Neuronal stem cell (in vitro differentiated cells): ENCODE measurements around the gene CEACAM8.

Source experiments
- DNase-seq: peaks from one replicate; pipeline ENCODE4 v3.0.0-alpha.2; 2013; ENCODE audit warnings: low spot score
- H2AFZ ChIP-seq: one replicate; pipeline ENCODE4 v1.6.1; 2013; ENCODE audit warnings: mild to moderate bottlenecking, low read length, inconsistent platforms
- H2AK5ac ChIP-seq: 2 replicates; pipeline ENCODE4 v1.6.1; 2013; ENCODE audit warnings: low read depth, mild to moderate bottlenecking, inconsistent platforms, low read length, moderate library complexity, mixed read lengths
- H2BK120ac ChIP-seq: 2 replicates; pipeline ENCODE4 v1.6.1; 2013; ENCODE audit warnings: low read depth, mild to moderate bottlenecking, inconsistent platforms, low read length, moderate library complexity, mixed read lengths
- H2BK12ac ChIP-seq: one replicate; pipeline ENCODE4 v1.6.1; 2013; ENCODE audit warnings: low read length, inconsistent platforms
- H2BK15ac ChIP-seq: 2 replicates; pipeline ENCODE4 v1.6.1; 2013; ENCODE audit warnings: mild to moderate bottlenecking, low read length, inconsistent platforms, mixed read lengths
- H2BK5ac ChIP-seq: one replicate; pipeline ENCODE4 v1.6.1; 2013; ENCODE audit warnings: inconsistent platforms, mild to moderate bottlenecking, low read length, moderate library complexity
- H3K14ac ChIP-seq: one replicate; pipeline ENCODE4 v1.6.1; 2013; ENCODE audit warnings: low read length, inconsistent platforms
- H3K18ac ChIP-seq: 2 replicates; pipeline ENCODE4 v1.6.1; 2013; ENCODE audit warnings: low read length, inconsistent platforms
- H3K23ac ChIP-seq: 2 replicates; pipeline ENCODE4 v1.6.1; 2013; ENCODE audit warnings: low read depth, mild to moderate bottlenecking, mixed read lengths, low read length, inconsistent platforms; ENCODE audit not compliant: poor library complexity
- H3K27ac ChIP-seq: replicated peaks from 3 replicates; pipeline ENCODE4 v1.5.1; 2013; ENCODE audit warnings: low read length, inconsistent platforms
- H3K27me3 ChIP-seq, 3 experiments: 2 replicates each; pipeline ENCODE4 v1.6.1; 2013; ENCODE audit warnings: low read length in 3 of 3, mild to moderate bottlenecking in 2 of 3, inconsistent platforms in 1 of 3, low read depth in 1 of 3, mixed read lengths in 1 of 3, moderate library complexity in 1 of 3; ENCODE audit not compliant: control insufficient read depth in 3 of 3, insufficient read depth in 3 of 3
- H3K36me3 ChIP-seq, 2 donors: replicated peaks in 1 of 2; 2 replicates each; pipeline ENCODE4 v1.6.1; 2013; ENCODE audit warnings: low read length in 2 of 2; ENCODE audit not compliant: control insufficient read depth in 2 of 2, insufficient read depth in 2 of 2
- H3K4ac ChIP-seq: 2 replicates; pipeline ENCODE4 v1.6.1; 2013; ENCODE audit warnings: inconsistent platforms, mild to moderate bottlenecking, low read length, moderate library complexity
- H3K4me1 ChIP-seq, 2 donors: 1 replicate in 1 of 2; 2 replicates in 1 of 2; pipeline ENCODE4 v1.6.1; 2013; ENCODE audit warnings: low read length in 2 of 2, low read depth in 1 of 2; ENCODE audit not compliant: control insufficient read depth in 2 of 2, insufficient read depth in 1 of 2
- H3K4me2 ChIP-seq: one replicate; pipeline ENCODE4 v1.6.1; 2013; ENCODE audit warnings: mild to moderate bottlenecking, low read length, inconsistent platforms; ENCODE audit not compliant: insufficient read depth, poor library complexity, severe bottlenecking
- H3K4me3 ChIP-seq, 2 donors: 2 replicates each; pipeline ENCODE4 v1.5.1; 2013; ENCODE audit warnings: low read length in 2 of 2, mild to moderate bottlenecking in 2 of 2, inconsistent platforms in 1 of 2, moderate library complexity in 1 of 2
- H3K79me1 ChIP-seq: one replicate; pipeline ENCODE4 v1.6.1; 2013; ENCODE audit warnings: low read depth, mild to moderate bottlenecking, inconsistent platforms, low read length, moderate library complexity
- H3K9ac ChIP-seq: one replicate; pipeline ENCODE4 v1.6.1; 2013; ENCODE audit warnings: mild to moderate bottlenecking, low read depth, low read length, inconsistent platforms; ENCODE audit not compliant: poor library complexity
- H3K9me3 ChIP-seq, 2 donors: replicated peaks in 1 of 2; 2 replicates each; pipeline versions ENCODE3 to v1.6.1; 2013; ENCODE audit warnings: low read length in 2 of 2, mild to moderate bottlenecking in 2 of 2, inconsistent platforms in 1 of 2, low read depth in 1 of 2, mixed read lengths in 1 of 2, moderate library complexity in 1 of 2; ENCODE audit not compliant: control insufficient read depth in 2 of 2, insufficient read depth in 1 of 2
- H4K8ac ChIP-seq: one replicate; pipeline ENCODE4 v1.6.1; 2013; ENCODE audit warnings: low read depth, mild to moderate bottlenecking, inconsistent platforms, low read length, moderate library complexity
- H4K91ac ChIP-seq: one replicate; pipeline ENCODE4 v1.6.1; 2013; ENCODE audit warnings: low read length, low read depth, mild to moderate bottlenecking, inconsistent platforms; ENCODE audit not compliant: poor library complexity
- WGBS, 2 donors: extraction: QIAGEN DNeasy Blood & Tissue Kit; methylation state at CpG; one replicate each; pipeline ENCODE4 v1.1.7; 2013; ENCODE audit warnings: missing lambda C conversion rate in 2 of 2, mixed read lengths in 1 of 2; ENCODE audit not compliant: insufficient read length in 2 of 2, insufficient replicate concordance in 1 of 2; ENCODE audit errors: extremely low coverage in 2 of 2; 5-methylcytosine and 5-hydroxymethylcytosine counted together

Gene CEACAM8

DNA sequence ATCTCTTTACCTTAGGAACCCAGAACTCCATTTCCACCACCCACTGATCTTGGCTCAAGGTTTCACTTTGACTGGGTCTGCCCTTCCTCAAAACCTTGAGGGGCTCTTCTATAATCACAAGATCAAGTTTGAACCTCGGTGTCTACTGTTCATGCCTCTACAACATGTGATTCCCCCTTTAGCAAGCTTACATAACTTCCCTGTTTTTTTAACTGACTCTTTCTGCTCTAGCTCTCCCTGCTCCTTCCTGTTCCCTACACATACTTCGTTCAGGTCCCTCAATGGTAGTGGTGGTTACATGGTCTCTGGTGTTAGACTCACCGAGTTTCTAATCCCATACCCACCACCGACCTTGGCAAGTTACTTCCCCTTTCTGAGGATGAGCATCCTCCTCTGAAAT lies 26.7 kb downstream of the CEACAM8 start:
- no peak overlapping the region for H4K8ac ChIP-seq
- no peak overlapping the region for H3K4me2 ChIP-seq
- H3K9me3 ChIP-seq = no peaks in the 10 kb centered on the region
- H2BK120ac ChIP-seq = no peak overlapping the region
- H3K9ac ChIP-seq = no peak overlapping the region
- no peak overlapping the region for H2AFZ ChIP-seq
- no peak overlapping the region for H2BK12ac ChIP-seq
- no peak overlapping the region for H3K23ac ChIP-seq
- no peaks in the 10 kb centered on the region for H3K36me3 ChIP-seq
- no peak overlapping the region for H3K14ac ChIP-seq
- no peak for DNase-seq
- H2BK5ac ChIP-seq = no peak overlapping the region
- H3K27ac ChIP-seq = no peak overlapping the region
- no peak overlapping the region for H3K4ac ChIP-seq
- peaks cover 0 to 14% (median 0%) of the 10 kb centered on the region in 3 experiments for H3K27me3 ChIP-seq
- H3K4me1 ChIP-seq = no peaks in the 10 kb centered on the region
- no peak overlapping the region for H2AK5ac ChIP-seq
- no peak overlapping the region for H2BK15ac ChIP-seq
- H3K4me3 ChIP-seq = no peak overlapping the region
- H3K79me1 ChIP-seq = no peaks in the 10 kb centered on the region
- H4K91ac ChIP-seq = no peak overlapping the region
- H3K18ac ChIP-seq = no peak overlapping the region
- WGBS, 2 donors = no CpG with 5 or more reads among the region's 4 CpGs

DNA sequence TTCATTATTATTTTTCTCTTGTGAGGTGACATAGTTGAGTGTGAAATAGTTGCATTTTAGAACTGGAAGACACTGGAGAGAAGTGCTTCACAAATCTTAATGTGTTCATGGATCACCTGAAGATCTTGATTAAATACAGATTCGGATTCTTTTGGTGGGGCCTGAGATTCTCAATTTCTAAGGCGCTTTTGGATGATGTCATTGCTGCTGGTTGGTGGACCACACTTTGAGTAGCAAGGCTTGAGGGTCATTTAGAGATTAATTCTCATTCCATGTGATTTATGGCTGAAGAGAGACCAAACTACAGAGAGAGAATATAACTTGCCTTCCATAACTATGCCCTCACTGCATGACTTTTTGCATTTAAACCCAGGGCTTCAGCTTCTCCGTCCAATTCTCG lies 27.2 kb downstream of the CEACAM8 start:
- H3K9me3 ChIP-seq = no peaks in the 10 kb centered on the region

DNA sequence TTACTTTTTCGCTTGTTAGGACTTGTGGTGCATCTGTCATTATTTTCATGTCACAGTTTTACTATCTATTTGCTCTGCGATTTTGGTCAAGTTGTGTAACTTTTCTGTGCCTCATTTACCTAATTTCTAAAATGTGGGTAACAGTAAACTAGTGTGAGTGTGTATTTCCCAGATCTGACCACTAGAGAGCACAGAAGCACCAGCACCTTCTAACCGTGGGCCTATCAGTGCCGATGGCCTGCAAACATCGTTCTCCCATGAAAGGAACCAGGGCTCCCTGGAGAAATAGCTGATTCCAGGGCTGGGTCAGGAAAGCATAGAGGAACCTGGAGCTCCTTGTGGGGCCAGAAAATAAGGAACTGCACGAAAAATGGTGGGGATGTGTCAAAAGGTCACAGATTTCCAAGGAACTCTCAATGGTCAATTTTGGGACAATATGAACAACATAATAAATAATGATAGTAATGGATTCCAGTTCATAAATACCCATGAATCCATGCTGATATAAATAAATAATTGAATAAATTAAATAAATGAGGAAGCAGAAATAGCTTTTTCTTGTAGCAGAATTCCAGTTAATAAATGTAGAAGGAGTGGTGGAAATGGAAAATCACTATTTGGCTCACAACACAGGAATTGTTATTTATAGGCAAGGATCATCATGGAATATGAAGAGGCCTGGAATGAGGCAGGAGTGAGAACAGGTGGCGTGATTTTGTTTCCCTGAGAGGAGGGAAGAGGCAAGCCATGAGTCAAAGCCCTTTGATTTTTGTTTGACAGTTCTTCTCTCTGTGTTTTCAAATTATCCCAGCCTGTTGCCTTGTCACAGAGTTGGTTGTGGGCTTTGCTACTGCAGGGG lies 31.1 kb downstream of the CEACAM8 start:
- Histone ChIP-seq H3K9me3 (no peaks in the 10 kb centered on the region), H2BK12ac (no peak overlapping the region), H3K4me1 (peaks cover 0 to 5% of the 10 kb centered on the region in 2 donors), H3K79me1 (no peaks in the 10 kb centered on the region), H2AFZ (no peak overlapping the region), H2BK120ac (no peak overlapping the region), H2AK5ac (no peak overlapping the region), H3K14ac (no peak overlapping the region), H3K4me2 (no peak overlapping the region), H3K27me3 (peaks cover 0 to 7% (median 0%) of the 10 kb centered on the region in 3 experiments), H4K8ac (no peak overlapping the region), H3K4ac (no peak overlapping the region), H4K91ac (no peak overlapping the region), H3K23ac (no peak overlapping the region), H3K4me3 (peak overlapping the region in 1 of 2 donors; percentile 35), H3K27ac (no peak overlapping the region), H2BK15ac (no peak overlapping the region), H3K9ac (no peak overlapping the region), H3K36me3 (no peaks in the 10 kb centered on the region), H3K18ac (no peak overlapping the region), H2BK5ac (no peak overlapping the region)
- no CpG with 5 or more reads among the region's 7 CpGs for WGBS, 2 donors
- peak; percentile 20 for DNase-seq

More for the DNA sequence above, 27.2 kb downstream of the CEACAM8 start:
- no peak overlapping the region for H3K4me3 ChIP-seq
- H2BK5ac ChIP-seq = no peak overlapping the region
- no peak overlapping the region for H3K18ac ChIP-seq
- H3K4ac ChIP-seq = no peak overlapping the region
- no peak overlapping the region for H4K8ac ChIP-seq
- H3K14ac ChIP-seq = no peak overlapping the region
- no CpG with 5 or more reads among the region's 4 CpGs for WGBS, 2 donors
- no peak overlapping the region for H2AK5ac ChIP-seq
- H3K79me1 ChIP-seq = no peaks in the 10 kb centered on the region
- H3K9ac ChIP-seq = no peak overlapping the region
- no peak overlapping the region for H2AFZ ChIP-seq
- peaks cover 0 to 14% (median 0%) of the 10 kb centered on the region in 3 experiments for H3K27me3 ChIP-seq
- H2BK15ac ChIP-seq = no peak overlapping the region
- no peak overlapping the region for H2BK12ac ChIP-seq
- H3K23ac ChIP-seq = no peak overlapping the region
- H3K4me2 ChIP-seq = no peak overlapping the region
- no peak for DNase-seq
- no peak overlapping the region for H3K27ac ChIP-seq
- H3K36me3 ChIP-seq = no peaks in the 10 kb centered on the region
- no peak overlapping the region for H2BK120ac ChIP-seq
- H4K91ac ChIP-seq = no peak overlapping the region
- H3K4me1 ChIP-seq = no peaks in the 10 kb centered on the region

DNA sequence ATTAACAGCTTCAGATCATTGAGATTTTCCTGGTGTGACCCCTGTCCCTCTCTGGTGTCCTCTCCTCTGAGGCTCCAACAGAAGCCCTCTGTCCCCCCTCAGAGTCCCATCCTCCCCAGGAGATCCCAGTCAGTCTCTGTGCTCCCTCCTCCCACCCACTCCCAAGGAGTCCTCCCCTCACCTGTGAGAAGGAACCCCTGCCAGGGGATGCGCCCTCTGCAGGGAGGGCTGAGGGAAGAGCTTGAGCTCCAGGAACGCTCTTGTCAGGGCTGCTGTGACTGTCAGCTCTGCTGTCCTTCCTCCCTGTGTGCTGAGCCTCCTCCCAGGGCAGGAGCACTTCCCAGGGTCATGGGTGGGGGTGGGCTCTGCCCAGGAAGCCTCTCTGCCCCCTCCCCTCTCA lies 33.2 kb downstream of the CEACAM8 start:
- Histone ChIP-seq H3K4ac (no peak overlapping the region), H3K14ac (no peak overlapping the region), H3K27me3 (peaks cover 0 to 7% (median 0%) of the 10 kb centered on the region in 3 experiments), H3K79me1 (no peaks in the 10 kb centered on the region), H3K9ac (no peak overlapping the region), H2AK5ac (no peak overlapping the region), H4K8ac (no peak overlapping the region), H2BK15ac (no peak overlapping the region), H3K27ac (no peak overlapping the region), H4K91ac (no peak overlapping the region), H3K36me3 (no peaks in the 10 kb centered on the region), H2BK12ac (no peak overlapping the region), H3K23ac (no peak overlapping the region), H3K4me2 (no peak overlapping the region), H2AFZ (no peak overlapping the region), H2BK120ac (no peak overlapping the region), H3K4me1 (peaks cover 0 to 5% of the 10 kb centered on the region in 2 donors), H3K4me3 (no peak overlapping the region), H3K18ac (no peak overlapping the region), H3K9me3 (no peaks in the 10 kb centered on the region), H2BK5ac (no peak overlapping the region)
- no peak for DNase-seq
- WGBS, 2 donors = no CpG with 5 or more reads among the region's 2 CpGs
